ENCODE results near the gene SLC25A21. TPM values are rescaled to one million over a fixed set of nuclear protein-coding genes. Genes with fewer than 3 reads are reported as not detected.

Gene SLC25A21
- total RNA-seq, 1 donor from 2014 or later: not detected

Other genes with a start within 250 kb of the SLC25A21 start
- gene MIPOL1, start 25.3 kb upstream of the SLC25A21 start, total RNA-seq: not detected in 2 replicates